GM19463 (cell line): ENCODE results near the gene ARL15.
A peak's percentile ranks its signal among the peaks of the same experiment; 100 is the strongest.

ENCODE experiments used
- ATAC-seq: cut with Tn5 transposase; IDR thresholded peaks from one replicate; pipeline ENCODE4 v1.9.1; 2021; ENCODE audit warnings: mild to moderate bottlenecking, moderate library complexity; ENCODE audit not compliant: unreplicated experiment

Gene ARL15

GRCh38 chr5:54214722-54215121 is 95.7 kb downstream of the ARL15 start:
- no peak for ATAC-seq

- no peak for ATAC-seq
Observed at GRCh38 chr5:54212331-54212730, 98.0 kb downstream of the ARL15 start.

- no peak for ATAC-seq
Observed at GRCh38 chr5:54211912-54212311, 98.5 kb downstream of the ARL15 start.

DNA sequence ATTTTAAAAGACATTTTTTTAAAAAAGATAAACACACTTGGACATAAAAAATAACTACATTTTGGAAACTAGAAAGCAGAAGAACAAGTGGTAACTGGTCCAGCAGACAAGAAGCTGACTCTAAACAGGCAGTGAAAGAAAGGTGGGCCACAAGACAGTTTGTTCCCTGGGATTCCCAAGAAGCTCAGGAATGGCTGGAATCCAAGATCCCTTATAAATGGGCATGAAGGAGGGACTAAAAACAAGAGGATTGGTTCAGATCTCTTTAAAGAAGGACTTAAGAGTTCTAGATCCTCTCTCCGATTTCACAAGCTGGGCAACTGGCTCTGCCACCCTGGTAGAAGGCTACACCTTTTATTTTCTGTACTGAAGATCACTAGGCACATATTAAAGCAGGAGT is 102.8 kb downstream of the ARL15 start:
- ATAC-seq: no peak

GRCh38 chr5:54206580-54207229 is 103.7 kb downstream of the ARL15 start:
- ATAC-seq: no peak

GRCh38 chr5:54205918-54206317 is 104.5 kb downstream of the ARL15 start:
- no peak for ATAC-seq

DNA sequence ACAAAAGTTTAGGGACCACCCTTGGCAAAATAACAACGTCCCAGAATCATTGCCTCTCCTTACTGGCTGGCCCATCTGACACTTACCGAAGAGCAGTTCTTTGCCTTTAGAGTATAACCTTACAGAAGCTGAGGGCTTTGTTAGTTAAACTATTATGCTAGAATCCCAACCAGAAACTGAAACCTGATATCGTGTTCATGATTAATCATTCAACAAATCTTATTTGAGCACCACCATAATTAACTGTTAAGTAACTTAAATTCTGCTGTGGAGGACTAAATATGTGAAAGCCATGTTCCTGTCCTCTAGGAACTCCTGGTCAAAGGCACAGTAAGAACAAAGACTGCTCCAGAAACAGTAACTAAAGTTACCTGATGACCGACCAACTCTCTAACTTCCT is 104.9 kb downstream of the ARL15 start:
- ATAC-seq: no peak

- no peak for ATAC-seq
Observed at GRCh38 chr5:54197018-54197417, 113.4 kb downstream of the ARL15 start.

DNA sequence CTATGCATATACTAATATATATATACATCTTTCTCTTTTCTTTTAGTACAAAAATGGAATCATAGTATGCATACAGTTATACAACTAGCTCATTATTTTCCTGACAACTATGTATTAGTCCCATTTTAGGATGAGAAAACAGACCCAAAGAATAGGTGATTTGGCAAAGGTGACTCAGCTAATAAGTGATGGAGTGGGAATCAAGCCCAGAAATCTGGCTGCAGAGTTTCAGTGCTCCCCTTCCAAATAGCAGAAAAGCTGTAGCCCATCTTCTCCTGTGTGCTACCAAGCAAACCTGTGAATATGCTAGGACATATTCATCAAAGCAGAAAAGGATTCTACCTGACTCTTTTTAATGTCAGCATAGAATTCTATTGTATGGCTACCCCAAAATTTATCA is 114.7 kb downstream of the ARL15 start:
- ATAC-seq: no peak

- no peak for ATAC-seq
Observed at GRCh38 chr5:54194318-54194717, 116.1 kb downstream of the ARL15 start.

- ATAC-seq: no peak
Observed at GRCh38 chr5:54187694-54188093, 122.7 kb downstream of the ARL15 start.

GRCh38 chr5:54186912-54187445 is 123.4 kb downstream of the ARL15 start:
- ATAC-seq: no peak

GRCh38 chr5:54186108-54186507 is 124.3 kb downstream of the ARL15 start:
- no peak for ATAC-seq

- ATAC-seq: no peak
Observed at GRCh38 chr5:54184806-54185205, 125.6 kb downstream of the ARL15 start.

GRCh38 chr5:54180630-54181031 is 129.7 kb downstream of the ARL15 start:
- ATAC-seq: no peak

DNA sequence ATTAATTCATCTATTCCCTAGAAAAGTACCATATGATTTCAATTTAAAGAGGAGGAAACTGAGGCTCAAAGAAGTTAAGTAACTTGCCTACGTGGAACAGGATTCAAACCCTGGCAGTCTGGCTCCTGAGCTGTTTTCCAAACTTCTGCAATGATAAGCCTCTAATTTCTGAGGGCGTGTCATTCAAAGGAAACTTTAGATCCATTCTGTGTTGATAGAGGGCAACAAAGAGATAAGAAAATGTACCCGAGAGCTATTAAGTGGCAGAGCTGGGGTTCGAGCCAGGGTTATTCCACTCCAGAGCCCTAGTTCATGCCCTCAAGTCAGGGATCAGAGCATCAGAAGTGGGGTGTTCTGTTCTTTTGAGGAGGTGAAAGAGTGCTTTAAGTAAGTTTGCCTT is 131.4 kb downstream of the ARL15 start:
- no peak for ATAC-seq

GRCh38 chr5:54178207-54178606 is 132.2 kb downstream of the ARL15 start:
- ATAC-seq: peak; percentile 61

DNA sequence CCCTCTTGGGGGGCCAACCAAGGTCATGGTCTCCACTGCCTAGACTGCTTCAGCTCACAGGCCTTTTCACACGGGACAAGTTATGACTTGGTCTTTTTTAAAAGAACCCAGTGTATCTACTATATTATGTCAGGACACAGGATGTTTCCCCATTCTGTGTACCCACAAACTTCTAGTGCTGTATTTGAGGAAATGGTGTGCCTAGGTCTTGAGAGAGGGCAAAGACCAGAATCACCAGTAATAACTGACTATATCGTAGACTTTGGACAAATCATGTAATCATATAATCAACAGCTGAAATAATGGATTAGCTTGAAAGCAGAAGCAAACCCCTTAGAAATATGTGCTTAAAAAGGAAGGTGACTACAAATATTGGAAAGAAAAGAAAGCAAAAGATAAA is 133.3 kb downstream of the ARL15 start:
- no peak for ATAC-seq

- no peak for ATAC-seq
Observed at GRCh38 chr5:54176066-54176830, 134.1 kb downstream of the ARL15 start.

DNA sequence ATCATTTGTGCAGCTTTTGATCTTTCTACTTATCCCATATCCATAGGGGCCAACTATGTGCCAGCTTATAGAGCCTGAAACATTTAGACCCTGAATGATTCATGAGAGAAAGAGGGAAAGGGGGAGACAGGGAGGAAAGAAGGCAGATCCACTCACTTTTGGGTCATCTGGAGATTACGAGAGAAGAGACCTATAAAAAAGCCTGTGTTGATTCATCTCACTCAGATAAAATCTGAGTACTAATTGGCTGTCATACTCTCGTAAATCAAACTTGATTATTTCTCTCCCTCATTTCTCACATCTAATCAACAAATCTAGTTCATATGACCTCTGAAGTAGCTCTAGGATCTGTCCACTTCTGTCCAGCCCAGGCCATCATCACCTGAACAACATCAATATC is 137.1 kb downstream of the ARL15 start:
- ATAC-seq: no peak

GRCh38 chr5:54171645-54172384 is 138.6 kb downstream of the ARL15 start:
- ATAC-seq: peak; percentile 63

- ATAC-seq: no peak
Observed at GRCh38 chr5:54165687-54166086, 144.7 kb downstream of the ARL15 start.
